ENCODE results near the gene P3H2. TPM values are rescaled to one million over a fixed set of nuclear protein-coding genes. Genes with fewer than 3 reads are reported as not detected.

P3H2 gene
- total RNA-seq, 1 donor from 2014 or later, result 11.4 TPM

GRCh38 chr3:189947068-189947467, 173.6 kb downstream of the P3H2 start:
- no peak for DNase-seq (ENCODE audit: low spot score)

GRCh38 chr3:189945935-189946709, 174.6 kb downstream of the P3H2 start:
- DNase-seq (ENCODE audit: low spot score), result no peak

- DNase-seq (ENCODE audit: low spot score), result peak; percentile 53
Observed at GRCh38 chr3:189944285-189945145, 176.2 kb downstream of the P3H2 start.

GRCh38 chr3:189942948-189943347, 177.7 kb downstream of the P3H2 start:
- DNase-seq (ENCODE audit: low spot score), result no peak

GRCh38 chr3:189941679-189942078, 179.0 kb downstream of the P3H2 start:
- DNase-seq (ENCODE audit: low spot score), result no peak

- DNase-seq (ENCODE audit: low spot score), result no peak
Observed at GRCh38 chr3:189941125-189941524, 179.6 kb downstream of the P3H2 start.

GRCh38 chr3:189937302-189938127, 183.2 kb downstream of the P3H2 start:
- no peak for DNase-seq (ENCODE audit: low spot score)

GRCh38 chr3:189936201-189936945, 184.3 kb downstream of the P3H2 start:
- DNase-seq (ENCODE audit: low spot score), result no peak

- DNase-seq (ENCODE audit: low spot score), result no peak
Observed at GRCh38 chr3:189927975-189928895, 192.5 kb downstream of the P3H2 start.

GRCh38 chr3:189921770-189922169, 198.9 kb downstream of the P3H2 start:
- DNase-seq (ENCODE audit: low spot score), result no peak

GRCh38 chr3:189914799-189915198, 205.9 kb downstream of the P3H2 start:
- no peak for DNase-seq (ENCODE audit: low spot score)

- DNase-seq (ENCODE audit: low spot score), result no peak
Observed at GRCh38 chr3:189911001-189911400, 209.7 kb downstream of the P3H2 start.

- DNase-seq (ENCODE audit: low spot score), result no peak
Observed at GRCh38 chr3:189909573-189909972, 211.1 kb downstream of the P3H2 start.

GRCh38 chr3:189909139-189909538, 211.6 kb downstream of the P3H2 start:
- no peak for DNase-seq (ENCODE audit: low spot score)

- DNase-seq (ENCODE audit: low spot score), result no peak
Observed at GRCh38 chr3:189908646-189909045, 212.1 kb downstream of the P3H2 start.

GRCh38 chr3:189907803-189908202, 212.9 kb downstream of the P3H2 start:
- DNase-seq (ENCODE audit: low spot score), result no peak
